WTC11 (cell line): ENCODE results near the gene SEC23IP. TPM values are rescaled to one million over a fixed set of nuclear protein-coding genes. Genes with fewer than 3 reads are reported as not detected.

Source experiments
- ATAC-seq: fragments of 200-7000 bp; cut with Tn5 transposase; 2 replicates; pipeline ENCODE4 v1.10.0; 2021; ENCODE audit warnings: mild to moderate bottlenecking, moderate library complexity
- CTCF ChIA-PET: fragments of 300-600 bp; sonication (Branson Sonifier 250); formaldehyde crosslinking; loops from one replicate; lab custom pipeline; 2021; ENCODE audit warnings: antibody characterized with exemption; lab: Charles Lee
- POLR2A ChIA-PET: fragments of 350-600 bp; sonication (Branson Sonifier 250); formaldehyde crosslinking; loops from one replicate; lab custom pipeline; 2021; ENCODE audit warnings: antibody characterized with exemption; lab: Charles Lee
- DNase-seq: peaks from one replicate; pipeline ENCODE4 v3.0.0; 2021; ENCODE audit warnings: low spot score
- H3K27ac Mint-ChIP-seq: 2 replicates; pipeline ENCODE4 v1.8.0; 2021; ENCODE audit warnings: mixed read lengths
- H3K27me3 Mint-ChIP-seq: 2 replicates; pipeline ENCODE4 v1.8.0; 2021; ENCODE audit warnings: low read depth, mild to moderate bottlenecking, moderate library complexity, mixed read lengths
- H3K36me3 Mint-ChIP-seq: 2 replicates; pipeline ENCODE4 v1.8.0; 2021; ENCODE audit warnings: mixed read lengths
- H3K4me1 Mint-ChIP-seq: 2 replicates; pipeline ENCODE4 v1.8.0; 2022; ENCODE audit warnings: mixed read lengths
- H3K4me3 Mint-ChIP-seq: 2 replicates; pipeline ENCODE4 v1.8.0; 2021; ENCODE audit warnings: mild to moderate bottlenecking, moderate library complexity, mixed read lengths
- H3K9me3 Mint-ChIP-seq: 2 replicates; pipeline ENCODE4 v1.8.0; 2021; ENCODE audit warnings: mixed read lengths
- AR ChIP-seq: fragments of 250-450 bp; sonication (Bioruptor Pico); IDR thresholded peaks from 2 replicates; pipeline ENCODE4 v1.9.0; 2021; ENCODE audit warnings: mild to moderate bottlenecking
- ARID4B ChIP-seq: sonication (generic); formaldehyde crosslinking; IDR thresholded peaks from 2 replicates; pipeline ENCODE4 v1.8.0; 2023; ENCODE audit warnings: missing genetic modification reagents, mild to moderate bottlenecking, borderline replicate concordance
- ATF1 ChIP-seq: sonication (generic); formaldehyde crosslinking; IDR thresholded peaks from 2 replicates; pipeline ENCODE4 v1.8.1; 2023; ENCODE audit warnings: mild to moderate bottlenecking, moderate library complexity, missing genetic modification reagents
- ATF6 ChIP-seq: sonication (generic); formaldehyde crosslinking; IDR thresholded peaks from 2 replicates; pipeline ENCODE4 v1.8.1; 2023; ENCODE audit warnings: mild to moderate bottlenecking, missing genetic modification reagents
- CBFB ChIP-seq: sonication (generic); formaldehyde crosslinking; IDR thresholded peaks from 2 replicates; pipeline ENCODE4 v1.8.1; 2022; ENCODE audit warnings: mild to moderate bottlenecking, low read depth, missing genetic modification reagents
- CDX4 ChIP-seq: fragments of 250-450 bp; sonication (Bioruptor Pico); IDR thresholded peaks from 2 replicates; pipeline ENCODE4 v1.9.0; 2021; ENCODE audit warnings: moderate library complexity, mild to moderate bottlenecking, inconsistent platforms, borderline replicate concordance
- CTCF ChIP-seq: fragments of 200-600 bp; IDR thresholded peaks from 2 replicates; pipeline ENCODE4 v1.8.0; 2022; ENCODE audit warnings: antibody characterized with exemption
- EMX1 ChIP-seq: fragments of 250-450 bp; sonication (Bioruptor Pico); IDR thresholded peaks from 2 replicates; pipeline ENCODE4 v1.8.0; 2021; ENCODE audit warnings: mild to moderate bottlenecking
- FOXP1 ChIP-seq: sonication (generic); formaldehyde crosslinking; IDR thresholded peaks from 2 replicates; pipeline ENCODE4 v1.8.0; 2022; ENCODE audit warnings: missing genetic modification reagents, mild to moderate bottlenecking, moderate library complexity, borderline replicate concordance
- HMGA2 ChIP-seq: fragments of 250-450 bp; sonication (Bioruptor Pico); IDR thresholded peaks from 2 replicates; pipeline ENCODE4 v1.4.0; 2021; ENCODE audit warnings: mild to moderate bottlenecking, moderate library complexity
- MXD4 ChIP-seq: fragments of 250-450 bp; sonication (Bioruptor Pico); IDR thresholded peaks from 2 replicates; pipeline ENCODE4 v1.8.0; 2021; ENCODE audit warnings: mild to moderate bottlenecking, moderate library complexity, borderline replicate concordance
- RORB ChIP-seq: fragments of 250-450 bp; sonication (Bioruptor Pico); IDR thresholded peaks from 2 replicates; pipeline ENCODE4 v1.9.0; 2021; ENCODE audit warnings: mild to moderate bottlenecking
- TEAD4 ChIP-seq: sonication (generic); formaldehyde crosslinking; IDR thresholded peaks from 2 replicates; pipeline ENCODE4 v1.8.0; 2022; ENCODE audit warnings: mild to moderate bottlenecking, missing genetic modification reagents
- ZBTB43 ChIP-seq: sonication (generic); formaldehyde crosslinking; IDR thresholded peaks from 2 replicates; pipeline ENCODE4 v1.8.1; 2023; ENCODE audit warnings: mild to moderate bottlenecking, missing genetic modification reagents
- ZNF425 ChIP-seq: fragments of 250-450 bp; sonication (Bioruptor Pico); conservative IDR thresholded peaks from 2 replicates; pipeline ENCODE4 v1.9.0; 2021; ENCODE audit warnings: mild to moderate bottlenecking
- total RNA-seq: library from RNA; stranded (reverse); gene quantifications from 3 replicates; pipeline ENCODE4 v1.2.3, GENCODE V29; 2021

The SEC23IP gene
- total RNA-seq, 1 experiment from 2014 or later, result 82.3 TPM

GRCh38 chr10:119933179-119933578 lies 40.6 kb downstream of the SEC23IP start:
- Mint-ChIP-seq H3K4me3 (no peak overlapping the region), H3K36me3 (peaks cover 62% of the 10 kb centered on the region), H3K4me1 (no peaks in the 10 kb centered on the region), H3K9me3 (no peaks in the 10 kb centered on the region), H3K27me3 (no peaks in the 10 kb centered on the region), H3K27ac (no peak overlapping the region)
- DNase-seq, result no peak
- no peak for TF ChIP-seq ARID4B (CRISPR knock-in tag)
- no peak for TF ChIP-seq ZNF425 (CRISPR knock-in tag)
- TF ChIP-seq CTCF, result peak; percentile 17; the same call in 1 of the 2 replicates
- no peak for TF ChIP-seq ZBTB43 (CRISPR knock-in tag)
- TF ChIP-seq EMX1 (CRISPR knock-in tag), result no peak
- TF ChIP-seq ATF1 (CRISPR knock-in tag), result no peak
- no peak for TF ChIP-seq HMGA2 (CRISPR knock-in tag)
- TF ChIP-seq CBFB (CRISPR knock-in tag), result no peak
- POLR2A ChIA-PET, result no interaction called here
- CTCF ChIA-PET, result interaction anchor here (1.2 kb wide), 2 partner anchors 288 to 404 kb away, joined by 3 to 5 read pairs; no protein-coding TSS in a partner anchor
- ATAC-seq, result no peak; the same call in 1 of the 2 replicates

DNA sequence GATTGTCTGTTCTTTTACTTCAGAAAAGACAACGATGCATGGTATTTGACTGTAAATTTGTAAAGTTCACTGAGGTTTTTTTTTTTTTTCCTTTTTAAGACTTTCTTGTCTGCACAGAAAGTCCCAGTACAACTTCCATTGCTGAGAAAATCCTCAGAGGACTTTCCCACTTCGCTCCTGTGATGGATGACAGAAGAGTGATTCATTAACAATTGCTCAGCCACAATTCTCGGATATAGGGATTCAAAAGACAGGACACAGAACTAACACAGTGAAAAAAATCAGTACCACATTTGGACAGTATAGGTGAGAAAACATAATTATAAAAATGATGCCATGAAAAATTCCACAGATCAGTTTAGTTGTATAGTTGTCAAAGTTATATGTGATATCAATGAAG lies 48.0 kb downstream of the SEC23IP start:
- DNase-seq (no peak), ATAC-seq (no peak)
- H3K4me1 Mint-ChIP-seq, result no peaks in the 10 kb centered on the region
- H3K27ac Mint-ChIP-seq, result no peak overlapping the region
- no peak overlapping the region for H3K4me3 Mint-ChIP-seq
- TF ChIP-seq AR (no peak), ATF6 (CRISPR knock-in tag) (no peak), RORB (CRISPR knock-in tag) (no peak), CDX4 (no peak), TEAD4 (CRISPR knock-in tag) (no peak), MXD4 (CRISPR knock-in tag) (no peak), FOXP1 (CRISPR knock-in tag) (no peak)
- peaks cover 43% of the 10 kb centered on the region for H3K36me3 Mint-ChIP-seq
- POLR2A ChIA-PET, result no interaction called here
- CTCF ChIA-PET, result no interaction called here
- no peaks in the 10 kb centered on the region for H3K27me3 Mint-ChIP-seq
- H3K9me3 Mint-ChIP-seq, result no peaks in the 10 kb centered on the region
